Embryonic facial prominence (tissue), 1 donor: Measurements from ENCODE around the gene KIR2DL3.

Experiments used
- DNase-seq: peaks from one replicate; pipeline ENCODE4 v3.0.0-alpha.2; 2016; ENCODE audit errors: extremely low spot score

KIR2DL3 gene

GRCh38 chr19:54792814-54793213 lies 54.5 kb downstream of the KIR2DL3 start:
- no peak for DNase-seq

GRCh38 chr19:54795758-54796157 lies 57.4 kb downstream of the KIR2DL3 start:
- no peak for DNase-seq
